GM19193 (cell line): Measurements from ENCODE around the gene CASR.

Source experiments
- POLR2A ChIP-seq: IDR thresholded peaks from 4 replicates; pipeline ENCODE4 v1.6.1; 2011; ENCODE audit not compliant: insufficient read depth, insufficient read length; ENCODE audit errors: extremely low read depth

Gene CASR

DNA sequence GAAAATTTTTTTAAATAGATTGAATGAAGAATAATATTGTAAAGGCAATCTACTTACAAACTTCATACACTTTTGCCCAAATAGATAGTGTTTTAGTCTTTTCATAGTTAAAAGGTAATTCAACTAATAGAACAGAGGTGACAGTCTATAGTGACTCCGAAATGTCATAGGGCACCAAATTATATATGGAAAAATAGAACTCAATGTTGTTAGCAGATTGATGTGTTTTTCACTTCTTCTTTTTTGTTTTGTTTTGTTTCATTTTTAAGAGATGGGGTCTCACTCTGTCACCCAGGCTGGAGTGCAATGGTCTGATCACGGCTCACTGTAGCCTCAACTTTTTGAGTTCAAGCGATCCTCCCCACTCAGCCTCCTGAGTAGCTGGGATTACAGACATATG lies 142.3 kb downstream of the CASR start:
- no peak for TF ChIP-seq POLR2A

DNA sequence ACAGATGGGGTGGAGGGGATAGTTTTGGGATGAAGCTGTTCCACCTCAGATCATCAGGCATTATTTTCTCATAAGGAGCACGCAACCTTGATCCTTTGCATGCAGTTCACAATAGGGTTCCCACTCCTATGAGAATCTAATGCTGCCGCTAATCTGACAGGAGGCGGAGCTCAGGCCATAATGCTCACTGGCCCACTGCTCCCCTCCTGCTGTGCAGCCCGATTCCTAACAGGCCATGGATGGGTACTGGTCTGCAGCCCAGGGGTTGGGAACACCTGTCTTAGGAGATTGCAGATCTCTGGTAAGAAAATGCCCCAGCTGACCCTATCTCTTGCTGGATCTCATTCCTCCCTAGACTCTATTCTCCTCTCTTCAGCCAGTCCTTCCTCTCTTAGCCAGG lies 148.4 kb downstream of the CASR start:
- TF ChIP-seq POLR2A, result no peak

DNA sequence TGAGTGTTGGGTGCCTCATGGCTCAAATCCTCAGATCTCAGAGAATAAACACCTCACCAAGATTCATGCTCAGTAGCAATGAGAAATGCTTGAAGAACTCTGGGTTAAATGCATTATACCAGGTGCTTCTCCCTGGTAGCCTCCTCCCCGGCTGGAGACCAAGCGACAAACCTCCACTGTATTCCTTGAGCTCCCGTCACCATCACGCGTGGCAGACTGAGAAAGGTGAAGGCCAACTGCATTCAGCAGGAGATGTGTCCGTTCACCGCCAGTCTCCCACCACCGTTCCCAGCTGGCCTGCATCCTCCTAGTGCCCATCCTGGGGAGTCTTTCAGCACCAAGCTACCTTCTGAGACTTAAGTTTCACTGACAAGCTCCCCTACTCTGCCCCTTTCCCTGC lies 149.1 kb downstream of the CASR start:
- TF ChIP-seq POLR2A, result no peak
